GM18951 (cell line): ENCODE results near the gene GALNTL6.
"Not testable (repeated sequence)": the region's sequence is repeated elsewhere in the genome, so short reads cannot be mapped to it uniquely, and the experiment has no call there.

Experiments
- POLR2A ChIP-seq: IDR thresholded peaks from 4 replicates; pipeline ENCODE4 v1.6.1; 2011; ENCODE audit warnings: mild to moderate bottlenecking; ENCODE audit not compliant: insufficient read length, insufficient read depth; ENCODE audit errors: extremely low read depth
- in situ Hi-C: fragments of 300-500 bp; cut with MboI; formaldehyde crosslinking; loops from one replicate; pipeline ENCODE4 v1.12.0; 2022; ENCODE audit warnings: low sequenced_read_pairs, mixed read lengths, inconsistent platforms; ENCODE audit not compliant: unreplicated experiment

The GALNTL6 gene

DNA sequence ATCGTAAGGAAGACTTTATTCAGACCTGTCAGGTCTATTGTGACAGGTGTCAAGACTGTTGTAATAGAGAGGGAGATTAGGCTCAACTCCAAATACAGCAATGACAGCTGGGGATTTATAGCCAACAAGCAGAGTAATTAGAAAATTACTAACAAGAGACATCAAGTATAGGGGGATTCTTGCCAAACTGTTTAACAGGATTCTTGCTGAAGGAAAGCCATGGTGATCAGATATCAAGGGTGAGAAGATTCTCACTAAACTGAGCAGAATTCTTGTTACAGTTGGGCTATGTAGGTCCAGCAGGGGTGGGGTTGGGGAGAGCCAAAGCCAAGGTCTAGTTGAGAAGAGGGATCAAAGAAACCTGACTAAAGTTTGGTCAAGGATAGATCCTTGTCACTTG, 894.4 kb downstream of the GALNTL6 start:
- no peak for TF ChIP-seq POLR2A
- in situ Hi-C loops, result no loop called here

DNA sequence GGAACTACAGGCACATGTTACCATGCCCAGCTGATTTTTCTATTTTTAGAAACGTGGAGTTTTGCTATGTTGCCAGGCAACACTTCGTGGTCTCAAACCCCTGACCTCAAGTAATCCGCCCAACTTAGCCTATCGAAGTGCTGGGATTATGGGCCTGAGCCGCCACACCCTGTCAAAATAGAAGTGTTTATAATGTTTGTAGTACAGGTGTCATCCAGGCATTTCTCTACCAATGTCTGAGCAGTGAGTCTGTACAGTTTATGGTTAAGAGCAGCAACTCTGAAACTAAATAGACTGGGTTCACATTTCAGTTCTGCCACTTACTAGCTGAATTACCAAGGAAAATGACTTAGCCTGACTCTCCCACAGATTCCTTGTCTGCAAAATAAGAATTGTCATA, 895.0 kb downstream of the GALNTL6 start:
- in situ Hi-C loops, result no loop called here
- TF ChIP-seq POLR2A, result no peak

DNA sequence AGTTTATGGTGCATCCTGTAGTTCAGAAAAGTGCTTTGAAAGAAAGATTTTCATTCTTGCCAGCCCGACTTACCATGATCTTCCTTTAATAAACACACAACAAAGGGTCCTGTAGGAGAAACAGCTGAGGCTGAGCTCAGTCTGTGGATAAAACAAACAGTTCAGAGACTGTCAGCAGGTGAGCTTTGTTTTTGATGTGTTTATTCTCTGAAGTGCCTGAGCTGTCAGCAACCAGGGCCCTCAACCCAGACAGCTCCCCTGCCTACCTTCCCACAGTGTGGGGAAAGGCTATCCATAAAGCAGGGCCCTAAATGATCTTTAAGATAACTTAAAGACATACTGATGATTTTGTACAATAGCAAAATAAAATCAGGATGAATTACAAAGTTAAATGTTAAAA, 896.2 kb downstream of the GALNTL6 start:
- no peak for TF ChIP-seq POLR2A
- in situ Hi-C loops, result no loop called here

DNA sequence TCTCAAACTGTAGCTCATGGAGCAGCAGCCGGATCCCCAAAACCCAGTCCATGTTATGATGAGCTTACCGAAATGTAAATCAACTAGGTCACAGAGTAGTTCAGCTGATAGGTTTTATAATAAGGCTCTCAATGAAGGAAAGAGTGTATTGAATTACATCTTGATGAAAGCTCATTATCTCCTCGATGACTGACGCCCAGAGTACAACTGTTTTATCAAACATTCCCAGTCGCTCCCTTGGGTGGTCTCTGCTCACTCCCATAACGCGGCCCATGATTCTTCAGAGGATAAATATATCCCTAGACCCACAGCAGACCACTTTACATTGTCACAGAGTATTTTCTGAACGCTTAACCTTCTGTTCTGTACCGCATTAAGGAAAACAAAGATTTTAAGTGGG, 903.1 kb downstream of the GALNTL6 start:
- in situ Hi-C loops, result no loop called here
- TF ChIP-seq POLR2A, result no peak

DNA sequence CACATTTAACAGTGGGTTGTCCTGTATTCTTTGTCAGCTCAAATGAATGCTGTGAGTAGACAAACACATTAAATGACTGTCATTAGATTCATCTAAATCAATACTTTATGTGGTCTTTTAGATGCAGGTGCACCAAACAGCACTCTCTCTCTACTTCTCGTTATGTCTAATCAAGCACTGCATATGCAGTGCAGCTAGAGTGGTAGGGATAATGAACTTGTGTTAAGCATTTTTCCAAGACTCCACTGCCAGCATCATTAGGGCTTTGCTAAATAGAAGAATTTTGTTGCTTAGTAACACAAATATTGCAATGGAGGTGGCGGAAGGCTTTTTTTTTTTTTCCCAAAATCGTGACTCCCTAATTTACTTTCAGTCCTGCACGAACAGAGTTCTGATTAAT, 908.5 kb downstream of the GALNTL6 start:
- TF ChIP-seq POLR2A, result no peak
- in situ Hi-C loops, result no loop called here

DNA sequence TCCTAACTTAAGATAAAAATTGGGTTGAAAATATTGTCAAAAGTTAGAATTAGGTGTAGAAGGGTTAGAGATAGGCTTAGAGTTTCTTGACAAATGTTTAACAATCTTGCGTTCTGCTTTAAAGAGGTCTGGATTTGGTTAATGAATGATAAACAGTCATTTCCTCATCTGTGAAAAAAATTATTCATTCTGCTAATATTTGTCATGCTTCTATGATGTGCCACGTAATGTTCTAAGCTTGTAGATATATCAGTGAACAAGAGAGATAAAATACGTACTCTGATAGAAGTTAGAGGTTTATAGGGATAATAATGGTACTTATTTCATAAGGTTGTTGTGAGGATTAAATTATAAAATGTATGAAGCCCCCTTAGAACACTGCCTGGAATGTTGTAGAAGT, 912.4 kb downstream of the GALNTL6 start:
- in situ Hi-C loops, result no loop called here
- TF ChIP-seq POLR2A, result no peak

DNA sequence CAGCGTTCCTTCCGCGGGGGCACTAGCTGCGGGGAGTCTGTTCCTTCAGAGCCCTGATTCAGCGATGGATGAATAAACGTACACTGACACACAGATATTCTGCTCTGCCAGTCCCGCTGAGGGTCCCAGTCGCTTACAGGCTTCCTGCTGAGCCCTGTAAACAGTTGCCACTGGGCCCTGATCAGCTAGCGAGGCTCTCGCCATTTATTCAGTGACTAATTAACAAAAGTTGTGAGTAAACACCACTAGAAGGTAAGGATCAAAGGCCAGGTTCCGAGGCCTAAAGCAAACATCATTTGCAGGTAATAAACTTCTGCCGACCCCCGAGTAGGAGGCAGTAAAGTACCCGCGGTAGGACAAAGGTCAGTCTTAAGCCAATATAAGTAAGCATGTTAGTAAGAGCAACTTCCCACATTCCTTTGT, 912.8 kb downstream of the GALNTL6 start:
- TF ChIP-seq POLR2A, result no peak
- in situ Hi-C loops, result no loop called here

DNA sequence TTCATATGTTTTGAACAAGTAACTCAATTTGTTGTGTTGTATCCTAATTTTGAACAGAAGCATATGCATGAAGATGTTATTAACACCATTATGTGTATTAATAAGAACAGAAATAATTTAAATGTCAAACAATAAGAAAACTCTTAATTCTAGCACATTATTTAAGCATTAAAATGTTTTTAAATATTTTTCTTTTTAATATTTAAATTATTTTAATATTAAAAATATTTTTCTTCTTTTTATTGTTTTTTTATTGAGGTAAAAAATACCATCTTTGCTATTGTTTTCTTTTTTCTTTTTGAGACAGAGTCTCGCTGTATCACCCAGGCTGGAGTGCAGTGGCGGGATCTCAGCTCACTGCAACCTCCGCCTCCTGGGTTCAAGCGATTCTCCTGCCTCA, 914.4 kb downstream of the GALNTL6 start:
- in situ Hi-C loops, result no loop called here
- TF ChIP-seq POLR2A, result no peak

DNA sequence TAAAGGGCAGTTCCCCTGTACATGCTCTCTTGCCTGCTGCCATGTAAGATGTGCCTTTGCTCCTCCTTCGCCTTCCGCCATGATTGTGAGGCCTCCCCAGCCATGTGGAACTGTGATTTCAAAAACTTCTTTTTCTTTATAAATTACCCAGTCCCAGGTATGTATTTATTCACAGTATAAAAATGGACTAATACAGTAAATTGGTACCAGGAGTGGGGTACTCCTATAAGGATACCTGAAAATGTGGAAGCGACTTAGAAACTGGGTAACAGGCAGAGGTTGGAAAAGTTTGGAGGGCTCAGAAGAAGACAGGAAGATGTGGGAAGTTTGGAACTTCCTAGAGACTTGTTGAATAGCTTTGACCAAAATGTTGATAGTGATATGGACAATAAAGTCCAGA, 920.4 kb downstream of the GALNTL6 start:
- in situ Hi-C loops, result not testable (repeated sequence)

DNA sequence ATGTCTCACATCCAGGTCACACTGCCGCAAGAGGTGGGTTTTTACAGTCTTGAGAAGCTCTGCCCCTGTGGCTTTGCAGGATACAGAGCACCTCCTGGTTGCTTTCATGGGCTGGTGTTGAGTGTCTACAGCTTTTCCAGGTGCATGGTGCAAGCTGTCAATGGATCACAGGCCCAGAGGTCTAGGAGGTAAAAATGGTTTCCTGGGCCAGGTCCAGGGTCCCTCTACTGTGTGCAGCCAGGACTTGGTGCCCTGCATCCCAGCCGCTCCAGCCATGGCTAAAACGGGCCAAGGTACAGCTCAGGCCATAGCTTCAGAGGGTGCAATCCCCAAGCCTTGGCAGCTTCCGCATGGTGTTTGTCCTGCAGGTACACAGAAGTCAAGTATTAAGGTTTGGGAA, 921.4 kb downstream of the GALNTL6 start:
- TF ChIP-seq POLR2A, result no peak
- in situ Hi-C loops, result no loop called here

DNA sequence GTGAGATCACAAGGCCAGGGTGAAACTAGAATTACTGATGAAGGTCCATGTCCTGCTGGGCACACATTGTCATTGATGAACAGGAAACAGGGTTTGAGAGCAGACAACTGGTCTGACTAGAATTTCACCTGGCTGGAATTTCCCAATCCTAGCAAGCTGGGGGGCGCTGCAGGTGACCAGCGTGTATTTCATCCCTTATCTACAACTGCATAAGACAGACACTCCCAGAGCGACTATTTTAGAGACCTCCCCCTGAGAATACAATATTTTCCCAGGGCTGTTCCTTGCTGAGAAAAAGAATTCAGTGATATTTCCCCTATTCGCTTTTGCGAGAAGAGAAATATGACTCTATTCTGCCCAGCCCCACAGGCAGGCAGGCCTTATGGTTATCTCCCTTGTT, 922.8 kb downstream of the GALNTL6 start:
- in situ Hi-C loops, result no loop called here
- no peak for TF ChIP-seq POLR2A

DNA sequence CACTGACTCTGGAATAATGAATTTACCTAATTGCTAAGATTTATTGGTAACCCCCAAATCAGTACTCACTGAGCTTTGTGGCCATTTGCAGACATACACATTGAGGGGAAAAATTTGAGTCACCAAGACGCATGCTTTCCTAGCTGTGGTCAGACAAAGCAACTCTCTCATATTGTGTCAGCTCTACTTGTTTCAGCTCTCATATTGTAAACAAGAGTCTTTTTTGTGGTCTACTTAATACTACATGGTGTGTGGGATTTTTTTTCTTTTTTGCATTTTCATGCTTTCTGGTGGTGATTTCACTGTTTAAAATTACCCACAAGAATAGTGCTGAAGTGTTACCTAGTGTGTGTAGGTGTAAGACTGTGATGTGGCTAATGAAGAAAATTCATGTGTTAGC, 927.2 kb downstream of the GALNTL6 start:
- TF ChIP-seq POLR2A, result no peak
- in situ Hi-C loops, result no loop called here

DNA sequence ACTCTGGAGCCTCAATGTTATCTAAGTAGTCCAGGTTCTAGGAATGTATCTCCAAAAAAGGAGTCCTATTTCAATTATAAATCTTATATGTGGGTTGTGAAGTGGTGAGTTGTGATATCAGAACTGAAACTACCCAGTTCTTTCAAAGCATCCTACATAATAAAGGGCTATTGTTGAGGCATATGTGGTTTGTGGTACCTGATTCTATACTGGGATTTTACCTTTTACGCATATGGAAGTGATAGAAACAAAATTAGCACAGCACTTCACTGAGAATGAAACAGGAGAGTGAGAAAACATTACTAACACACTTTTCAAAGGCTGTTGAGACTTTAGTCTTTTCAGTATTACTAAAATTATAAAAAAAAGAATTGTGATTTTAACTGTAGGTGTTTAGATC, 937.7 kb downstream of the GALNTL6 start:
- in situ Hi-C loops, result no loop called here
- TF ChIP-seq POLR2A, result no peak

DNA sequence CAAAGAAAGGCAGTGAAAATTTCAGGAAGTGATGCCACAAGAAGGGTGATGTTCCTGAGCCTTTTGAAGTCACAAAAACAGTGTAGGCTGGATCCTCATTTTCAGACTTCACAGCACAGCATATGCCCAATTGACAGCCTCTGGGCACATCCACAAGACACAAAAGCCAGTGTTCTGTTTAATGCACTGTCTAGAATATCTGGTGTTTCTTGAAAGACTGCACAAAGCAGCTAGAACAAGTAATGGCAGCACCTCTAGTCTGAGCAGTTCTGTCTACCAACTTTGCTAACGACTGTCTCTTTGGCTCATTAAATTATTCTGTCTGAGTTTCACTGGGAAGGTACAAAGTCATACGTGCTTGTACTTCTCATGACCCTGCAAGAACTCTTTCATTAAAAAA, 938.3 kb downstream of the GALNTL6 start:
- in situ Hi-C loops, result no loop called here
- TF ChIP-seq POLR2A, result no peak

DNA sequence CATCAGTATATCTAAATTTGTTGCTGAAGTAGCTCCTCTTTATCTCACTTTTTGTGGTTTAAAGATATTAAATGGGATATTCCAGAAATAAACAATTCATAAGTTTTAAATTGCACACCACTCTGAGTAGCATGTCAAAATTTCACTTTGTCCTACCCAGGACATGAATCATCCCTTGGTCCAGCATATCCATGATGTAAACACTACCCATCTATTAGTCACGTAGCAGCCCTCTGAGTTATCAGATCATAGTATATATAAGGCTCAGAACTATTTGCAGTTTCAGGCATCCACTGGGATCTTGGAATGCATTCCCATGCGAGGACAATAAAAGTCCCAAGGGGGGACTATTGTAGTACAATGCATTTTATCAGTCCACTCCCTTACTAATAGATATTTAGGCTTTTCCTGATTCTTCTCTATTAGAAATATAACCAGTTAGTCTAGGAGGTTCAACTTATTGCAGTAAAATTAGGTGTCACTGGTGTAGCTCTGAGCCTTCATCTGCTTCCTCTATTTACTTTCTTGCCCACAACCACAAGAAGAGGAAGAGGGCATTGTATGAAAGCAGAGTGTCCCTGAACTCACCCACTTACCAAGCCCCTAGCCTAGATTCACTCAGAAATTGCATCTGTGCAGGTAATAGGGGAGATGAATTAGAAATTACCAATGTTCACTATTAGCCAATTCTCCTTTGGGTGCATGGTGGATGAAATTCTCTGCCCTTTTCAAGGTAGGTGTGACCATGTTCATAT, 945.6 kb downstream of the GALNTL6 start:
- no peak for TF ChIP-seq POLR2A
- in situ Hi-C loops, result no loop called here
